Left ventricle myocardium inferior (tissue), 1 donor: ENCODE results near the gene NFIB. TPM values are rescaled to one million over a fixed set of nuclear protein-coding genes. Genes with fewer than 3 reads are reported as not detected.
A peak's percentile ranks its signal among the peaks of the same experiment; 100 is the strongest.

ENCODE experiments used
- DNase-seq: peaks from one replicate; pipeline ENCODE4 v3.0.0-alpha.2; 2020
- H3K27ac ChIP-seq: fragments of 200-600 bp; replicated peaks from 2 replicates; pipeline ENCODE4 v1.8.0; 2021
- H3K27me3 ChIP-seq: fragments of 200-600 bp; 2 replicates; pipeline ENCODE4 v1.8.0; 2021; ENCODE audit warnings: low read depth
- H3K36me3 ChIP-seq: fragments of 200-600 bp; 2 replicates; pipeline ENCODE4 v1.8.0; 2021
- H3K4me1 ChIP-seq: fragments of 200-600 bp; 2 replicates; pipeline ENCODE4 v1.8.0; 2021
- H3K4me3 ChIP-seq: fragments of 200-600 bp; 2 replicates; pipeline ENCODE4 v1.8.0; 2021; ENCODE audit warnings: mild to moderate bottlenecking, moderate library complexity
- H3K9me3 ChIP-seq: fragments of 200-600 bp; replicated peaks from 2 replicates; pipeline ENCODE4 v1.8.0; 2021
- CTCF ChIP-seq: fragments of 200-600 bp; IDR thresholded peaks from 2 replicates; pipeline ENCODE4 v1.8.0; 2021; ENCODE audit warnings: antibody characterized with exemption, mild to moderate bottlenecking, borderline replicate concordance
- intact Hi-C: fragments of 100-400 bp; cut with micrococcal nuclease; formaldehyde crosslinking; loops from one replicate; pipeline ENCODE4 v1.11.0; 2022
- total RNA-seq: library from RNA; stranded (reverse); fragmentation: NEBNext Ultra II Directional; extraction: Animal tissue kit (Norgen Biotek cat#: 25700); gene quantifications from one replicate; pipeline ENCODE4 v1.2.1, GENCODE V29; 2021
- donor health status: DM: no; HTN: yes; CAD: no; lungs with severe emphysema.

NFIB gene
- total RNA-seq, 1 donor from 2014 or later, result 110 TPM

- Histone ChIP-seq H3K4me1 (peaks cover 97% of the 10 kb centered on the region), H3K36me3 (no peaks in the 10 kb centered on the region), H3K27me3 (no peaks in the 10 kb centered on the region), H3K27ac (no peak overlapping the region), H3K9me3 (no peaks in the 10 kb centered on the region), H3K4me3 (no peak overlapping the region)
- intact Hi-C loops, result no loop called here
- no peak for DNase-seq
- no peak for TF ChIP-seq CTCF
These were observed 104.3 kb downstream of the NFIB start for GRCh38 chr9:14209399-14210345.

DNA sequence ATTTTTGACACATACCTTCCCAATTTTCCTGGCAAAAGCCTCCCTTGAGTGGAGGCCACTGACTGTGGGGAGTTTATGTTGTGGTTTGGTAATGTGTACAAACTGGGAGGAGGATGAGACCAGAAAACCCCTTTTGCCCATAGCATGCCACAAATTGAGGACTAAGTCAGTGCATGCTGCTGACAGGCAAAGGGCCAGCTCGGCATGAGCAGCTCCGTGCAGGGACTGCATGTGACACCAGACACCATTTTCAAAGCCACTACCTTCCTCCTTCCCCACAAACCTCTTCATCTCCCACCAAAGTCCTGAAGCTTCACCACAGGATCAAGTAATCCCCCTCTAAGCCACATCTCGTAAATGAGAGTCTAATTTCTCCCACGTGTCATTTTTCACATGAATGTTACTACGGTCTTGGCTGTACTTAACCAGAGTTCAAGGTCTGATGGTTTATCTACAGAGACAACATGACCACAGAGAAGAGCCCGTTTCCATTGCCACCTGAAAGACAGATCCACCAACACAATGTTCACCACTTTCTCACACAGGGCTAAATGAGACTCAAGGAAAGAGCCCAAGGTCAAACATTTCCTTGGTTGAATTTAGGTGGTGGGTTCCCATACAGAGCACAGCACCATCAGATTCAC lies 106.5 kb downstream of the NFIB start:
- Histone ChIP-seq H3K27me3 (no peaks in the 10 kb centered on the region), H3K36me3 (no peaks in the 10 kb centered on the region), H3K4me1 (peaks cover 94% of the 10 kb centered on the region), H3K27ac (peak overlapping the region; percentile 12), H3K9me3 (no peaks in the 10 kb centered on the region), H3K4me3 (no peak overlapping the region)
- intact Hi-C loops, result no loop called here
- no peak for TF ChIP-seq CTCF
- no peak for DNase-seq

- TF ChIP-seq CTCF, result no peak
- Histone ChIP-seq H3K9me3 (no peaks in the 10 kb centered on the region), H3K36me3 (no peaks in the 10 kb centered on the region), H3K4me3 (no peak overlapping the region), H3K27ac (peak overlapping the region; percentile 85), H3K27me3 (no peaks in the 10 kb centered on the region), H3K4me1 (peaks cover 94% of the 10 kb centered on the region)
- intact Hi-C loops, result no loop called here
- no peak for DNase-seq
These were observed 108.5 kb downstream of the NFIB start for GRCh38 chr9:14205463-14205862.

DNA sequence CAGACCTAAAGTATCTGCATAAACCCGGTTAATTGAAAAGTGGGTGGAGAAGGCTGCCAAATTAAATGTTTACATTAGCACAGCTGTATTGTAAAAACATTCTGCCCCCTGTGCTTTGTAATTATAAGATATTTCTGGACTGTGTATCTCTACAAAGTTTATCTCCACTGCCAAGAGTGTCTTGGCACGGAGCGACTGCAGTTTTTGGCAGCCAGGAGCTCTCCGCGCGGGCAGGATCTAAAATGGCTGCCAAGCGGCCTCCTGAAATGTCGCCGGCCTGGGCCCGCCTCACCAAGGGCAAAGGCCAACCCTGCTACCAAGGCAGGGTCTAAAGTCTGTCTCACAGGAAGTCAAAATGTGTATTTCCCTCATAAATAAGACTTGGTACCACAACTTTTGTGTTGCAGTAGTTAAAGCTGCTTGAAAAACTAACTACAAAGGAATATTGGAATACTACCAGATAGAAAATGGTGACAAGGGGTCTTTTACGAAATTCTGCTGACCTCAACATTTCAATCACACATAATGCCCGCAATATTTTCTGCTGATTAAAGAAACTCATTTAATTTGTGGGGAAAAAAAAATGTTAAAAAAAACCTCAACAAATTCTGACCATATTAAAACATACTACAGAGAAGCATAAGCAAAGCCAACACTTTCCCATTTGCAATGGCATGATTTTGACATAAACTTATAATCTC lies 110.4 kb downstream of the NFIB start:
- TF ChIP-seq CTCF, result no peak
- Histone ChIP-seq H3K36me3 (no peaks in the 10 kb centered on the region), H3K27ac (peak overlapping the region; percentile 85), H3K9me3 (no peaks in the 10 kb centered on the region), H3K27me3 (no peaks in the 10 kb centered on the region), H3K4me1 (peaks cover 94% of the 10 kb centered on the region), H3K4me3 (peak overlapping the region; percentile 42)
- intact Hi-C loops, result no loop called here
- peak; percentile 74 for DNase-seq

GRCh38 chr9:14198841-14199455 lies 115.0 kb downstream of the NFIB start:
- Histone ChIP-seq H3K9me3 (no peaks in the 10 kb centered on the region), H3K4me1 (peaks cover 100% of the 10 kb centered on the region), H3K27me3 (no peaks in the 10 kb centered on the region), H3K36me3 (no peaks in the 10 kb centered on the region), H3K4me3 (peak overlapping the region; percentile 29), H3K27ac (peak overlapping the region; percentile 83)
- TF ChIP-seq CTCF, result no peak
- DNase-seq, result peak; percentile 71
- intact Hi-C loops, result no loop called here
